HG02571 (cell line): ENCODE results near the gene PDE8A.
"Not testable (repeated sequence)": the region's sequence is repeated elsewhere in the genome, so short reads cannot be mapped to it uniquely, and the experiment has no call there.

Experiments
- ATAC-seq: cut with Tn5 transposase; IDR thresholded peaks from one replicate; pipeline ENCODE4 v1.9.1; 2021; ENCODE audit warnings: mild to moderate bottlenecking, moderate library complexity; ENCODE audit not compliant: unreplicated experiment

Gene PDE8A

DNA sequence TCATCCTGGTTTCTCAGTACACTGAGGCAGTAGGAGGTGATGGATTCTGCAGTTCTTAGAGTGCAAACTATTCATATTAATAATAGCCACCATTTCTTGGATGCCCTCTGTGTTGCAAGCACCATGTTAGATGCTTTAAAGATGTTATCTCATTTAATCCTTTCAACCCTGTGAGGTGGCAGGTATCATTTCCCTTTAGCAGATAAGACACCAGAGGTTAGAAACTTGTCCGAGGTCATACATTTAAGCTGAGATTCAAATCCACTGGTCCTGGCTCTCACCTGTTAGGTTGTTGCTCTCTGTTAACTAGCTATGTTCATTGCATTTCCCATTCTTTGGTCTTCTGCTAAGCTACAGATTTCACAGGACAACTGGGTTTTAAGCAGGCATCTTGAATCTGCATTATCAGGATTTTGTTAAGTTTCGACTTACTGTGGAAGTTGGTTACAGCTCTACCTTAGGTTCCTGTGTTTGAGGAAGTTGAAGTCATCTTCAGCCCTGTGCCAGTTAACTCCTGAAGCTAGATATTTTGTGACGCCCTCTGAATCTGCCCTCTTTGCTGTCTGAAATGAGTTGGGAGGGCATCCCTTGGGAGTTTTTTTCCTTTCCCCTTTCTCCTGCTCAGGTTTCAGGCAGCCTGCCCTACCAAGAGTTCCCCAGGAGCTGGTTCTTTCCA is 6.4 kb downstream of the PDE8A start:
- ATAC-seq, result no peak

DNA sequence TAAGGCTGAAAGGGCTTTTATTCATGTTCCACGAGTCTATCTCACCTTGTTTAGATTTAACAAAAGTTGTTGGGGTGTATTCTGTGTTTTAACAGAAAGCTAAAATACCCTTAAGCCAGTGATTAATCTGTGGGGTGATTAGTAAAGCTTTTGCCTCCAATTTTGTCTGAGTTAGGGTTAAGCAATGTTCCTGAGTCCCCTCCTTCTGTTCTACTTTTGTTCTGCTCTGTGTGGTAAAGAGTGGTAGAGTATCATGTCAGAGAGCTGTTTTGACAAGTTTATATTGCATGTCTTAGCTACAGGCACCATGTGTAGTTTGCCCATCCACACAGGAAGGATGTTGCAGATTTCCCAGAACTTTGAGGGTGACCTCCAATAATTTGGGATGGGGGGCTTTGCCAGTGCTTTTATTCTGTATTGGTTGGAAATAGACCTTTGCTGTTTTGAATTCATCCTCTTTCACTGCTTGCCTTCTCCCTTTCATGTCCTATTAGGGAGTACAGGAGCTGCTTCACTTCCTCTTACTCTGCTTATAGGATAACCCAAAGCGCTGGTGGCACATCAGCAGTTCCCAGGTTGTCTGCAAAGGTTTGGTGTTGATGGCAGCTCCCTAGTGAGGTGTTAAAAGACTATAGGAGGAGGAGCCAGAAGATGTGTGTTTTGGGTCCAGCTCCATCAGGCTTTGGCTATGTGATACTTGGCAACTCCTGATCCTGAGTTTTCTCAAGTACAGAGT is 7.4 kb downstream of the PDE8A start:
- ATAC-seq, result no peak

DNA sequence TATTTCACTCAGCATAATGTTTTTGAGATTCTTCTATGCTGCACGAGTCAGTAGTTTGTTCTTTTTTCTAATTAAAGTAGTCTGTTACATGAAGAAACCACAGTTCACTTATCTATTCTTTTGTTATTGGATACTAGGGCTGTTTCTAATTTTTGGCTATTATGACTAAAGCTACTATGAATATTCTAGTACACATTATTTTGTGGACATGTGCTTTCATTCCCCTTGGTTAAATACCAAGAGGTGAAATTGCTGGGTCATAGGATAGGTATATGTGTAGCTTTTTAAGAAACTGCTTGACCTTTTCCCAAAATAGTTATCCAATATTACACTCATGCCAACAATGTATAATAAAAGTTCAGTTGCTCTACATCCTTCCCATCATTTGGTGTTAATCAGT is 8.9 kb downstream of the PDE8A start:
- no peak for ATAC-seq

DNA sequence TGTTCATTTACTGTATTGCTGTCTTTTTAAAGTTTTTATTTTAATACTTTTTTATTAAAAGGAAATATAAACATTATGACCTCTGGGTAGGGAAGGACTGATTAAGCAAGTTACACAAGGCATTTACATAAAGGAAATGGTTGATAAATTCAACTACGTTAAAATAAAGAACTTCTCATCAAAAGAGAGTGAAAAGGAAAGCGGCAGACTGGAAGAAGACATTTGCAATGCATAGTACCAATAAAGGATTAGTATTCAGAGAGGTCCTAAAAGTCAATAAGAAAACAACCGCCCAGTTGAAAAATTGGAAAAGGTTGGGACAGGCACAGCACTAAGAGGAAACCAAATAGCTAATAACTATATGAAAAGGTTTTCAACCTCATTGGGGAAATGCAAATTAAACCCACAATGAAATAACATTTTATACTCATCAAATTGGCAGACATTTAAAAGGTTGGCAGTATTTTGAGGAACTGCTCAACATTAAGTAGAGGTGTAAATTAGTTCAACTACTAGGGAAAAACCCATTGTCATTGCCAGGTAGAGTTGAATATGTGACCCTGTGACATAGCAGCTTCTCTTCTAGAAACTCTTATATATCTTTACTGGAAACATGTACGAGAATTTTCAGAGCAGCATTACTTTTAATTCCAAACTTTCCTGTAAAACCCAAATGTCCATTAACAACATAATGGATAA is 9.5 kb downstream of the PDE8A start:
- ATAC-seq, result no peak

DNA sequence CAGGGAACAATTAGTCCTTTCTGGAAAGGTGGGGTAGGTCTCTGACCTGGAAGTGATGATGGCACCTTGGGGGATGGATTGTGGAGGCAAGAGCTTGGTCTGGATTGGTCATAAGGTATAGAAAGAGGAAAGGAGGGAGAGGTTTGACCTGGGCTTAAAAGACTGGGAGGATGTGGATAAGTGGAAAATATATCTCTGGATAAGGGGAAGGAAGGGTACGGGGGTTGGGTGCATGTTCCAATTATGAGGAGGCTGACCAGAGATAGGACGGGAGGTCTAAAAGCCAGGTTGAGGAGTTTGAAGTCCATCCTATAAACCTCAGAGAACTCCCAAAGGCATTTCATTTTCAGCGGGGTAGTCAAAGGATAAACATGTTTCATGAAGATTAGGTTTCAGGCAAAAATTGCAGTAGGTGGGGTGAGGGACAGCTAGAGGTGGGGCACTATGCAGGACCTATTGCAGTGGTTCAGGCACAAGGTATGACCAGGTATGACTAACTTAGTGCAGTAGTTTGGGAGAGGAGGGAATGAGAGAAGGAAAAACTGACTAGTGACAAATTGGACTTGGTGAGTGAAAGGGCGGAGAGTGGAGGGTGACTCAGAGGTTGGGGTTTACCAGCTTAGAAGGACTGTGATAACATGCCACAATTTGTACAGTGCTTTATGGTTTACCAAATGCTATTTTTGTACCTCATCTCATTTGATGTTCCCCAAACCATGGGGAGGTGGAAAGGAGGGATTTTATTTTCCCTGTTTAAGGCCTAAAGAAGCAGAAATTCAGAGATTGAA is 10.7 kb downstream of the PDE8A start:
- ATAC-seq, result no peak

DNA sequence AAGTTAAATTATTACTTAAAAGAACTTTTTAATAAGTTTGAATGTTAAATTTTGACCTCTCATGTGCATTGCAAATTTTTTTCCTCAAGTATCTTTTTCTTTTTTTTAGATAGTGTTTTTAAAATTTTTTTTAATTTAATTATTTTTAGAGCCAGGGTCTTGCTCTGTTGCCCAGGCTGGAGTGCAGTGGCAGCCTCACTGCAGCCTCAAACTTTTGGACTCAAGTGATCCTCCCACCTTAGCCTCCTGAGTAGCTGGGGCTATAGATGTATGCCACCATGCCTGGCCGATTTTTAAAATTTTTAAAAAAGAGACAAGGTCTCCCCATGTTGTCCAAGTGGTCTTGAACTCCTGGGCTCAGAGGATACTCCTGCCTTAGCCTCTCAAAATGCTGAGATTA is 14.4 kb downstream of the PDE8A start:
- ATAC-seq, result no peak

DNA sequence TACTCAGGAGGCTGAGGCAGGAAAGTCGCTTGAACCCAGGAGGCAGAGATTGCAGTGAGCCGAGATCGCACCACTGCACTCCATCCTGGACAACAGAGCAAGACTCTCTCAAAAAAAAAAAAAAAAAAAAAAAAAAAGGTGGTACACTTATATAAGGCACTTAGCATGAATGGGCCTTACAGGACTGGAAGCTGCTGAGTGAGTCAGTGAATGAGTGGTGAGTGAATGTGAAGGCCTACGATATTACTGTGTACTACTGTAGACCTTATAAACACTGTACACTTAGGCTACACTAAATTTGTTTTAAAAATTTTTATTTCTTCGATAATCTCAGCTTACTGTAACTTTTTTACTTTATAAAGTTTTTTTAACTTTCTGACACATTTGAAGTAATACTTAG is 15.1 kb downstream of the PDE8A start:
- ATAC-seq, result not testable (repeated sequence)

DNA sequence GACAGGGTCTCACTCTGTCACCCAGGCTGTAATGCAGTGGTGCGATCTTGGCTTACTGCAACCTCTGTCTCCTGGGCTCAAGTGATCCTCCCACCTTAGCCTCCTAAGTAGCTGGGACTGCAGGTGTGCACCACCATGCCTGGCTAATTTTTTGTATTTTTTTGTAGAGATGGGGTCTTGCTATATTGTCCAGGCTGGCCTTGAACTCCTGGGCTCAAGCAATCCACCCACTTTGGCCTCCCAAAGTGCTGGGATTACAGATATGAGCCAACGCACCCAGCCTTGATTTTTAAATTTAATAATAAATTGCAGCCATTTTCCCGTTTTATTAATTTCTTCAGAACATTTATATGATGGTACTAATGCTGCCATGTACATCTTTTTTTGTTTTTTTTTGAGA is 15.6 kb downstream of the PDE8A start:
- not testable (repeated sequence) for ATAC-seq

DNA sequence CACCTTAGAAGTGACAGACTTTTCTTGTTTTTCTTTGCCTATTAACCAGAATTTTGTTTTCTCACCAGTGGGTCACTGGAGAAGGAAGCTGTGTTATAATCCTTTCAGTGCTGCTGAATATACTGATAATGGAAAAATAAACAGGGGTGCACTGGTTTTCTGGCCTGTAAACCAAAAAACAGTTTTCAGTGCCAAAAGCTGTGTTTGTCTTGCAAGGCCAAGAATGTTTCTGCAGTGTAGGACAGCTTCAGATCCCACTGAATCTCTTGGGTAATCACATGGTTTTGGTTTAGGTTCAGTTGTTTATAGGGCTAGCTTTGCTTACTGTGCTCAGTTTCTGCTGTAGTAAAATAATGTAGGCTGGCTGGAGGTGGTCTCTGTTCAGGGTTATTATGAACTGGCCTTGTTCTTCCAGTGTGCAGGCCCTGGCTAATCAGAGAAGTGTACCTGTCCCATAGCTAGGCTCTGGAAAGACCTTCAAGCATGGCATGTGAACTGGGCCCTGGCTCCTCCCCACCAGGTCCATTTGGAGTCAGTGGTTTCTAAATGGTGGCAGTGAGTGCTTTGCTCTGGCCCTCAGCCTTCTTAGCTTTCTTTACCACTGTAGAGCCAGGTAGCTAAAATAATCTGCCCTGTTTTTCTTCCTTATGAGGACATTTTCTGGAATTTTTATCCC is 18.7 kb downstream of the PDE8A start:
- no peak for ATAC-seq

DNA sequence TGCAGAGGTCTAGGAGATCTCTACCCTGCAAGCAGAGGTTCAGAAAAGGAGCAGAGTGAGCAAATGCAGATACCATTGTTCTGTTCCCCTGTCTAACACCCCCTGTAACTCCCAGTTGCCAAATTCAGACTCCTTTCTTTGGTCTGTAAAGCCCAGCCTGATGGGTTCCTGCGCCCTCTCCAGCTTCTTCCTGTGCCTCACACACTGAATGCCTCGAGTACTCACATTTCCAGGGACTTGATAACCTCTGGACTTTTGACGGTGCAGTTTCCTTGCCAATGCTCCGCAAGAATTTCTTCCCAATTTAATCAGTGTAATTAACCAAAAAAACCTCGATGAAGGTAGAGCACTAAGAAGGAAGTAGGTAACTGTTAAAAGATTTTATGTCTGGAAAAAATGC is 19.3 kb downstream of the PDE8A start:
- ATAC-seq, result no peak

DNA sequence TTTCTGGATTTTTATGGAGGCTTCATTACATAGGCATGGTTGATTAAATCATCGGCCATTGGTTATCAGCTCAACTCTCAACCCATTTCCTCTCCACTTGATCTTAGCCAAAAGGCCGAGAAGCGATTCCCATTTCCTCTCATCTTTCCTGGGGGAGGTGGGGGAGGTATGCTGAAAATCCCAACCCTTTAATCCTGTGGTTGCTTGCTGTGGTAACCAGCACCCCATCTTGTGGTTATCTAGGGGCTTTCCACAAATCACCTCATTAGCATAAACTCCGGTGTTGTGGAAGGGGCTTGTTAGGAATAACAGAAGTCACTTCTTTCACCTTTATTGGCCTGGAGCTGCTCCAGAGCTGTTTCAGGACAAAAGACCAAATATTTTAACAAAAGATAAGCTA is 20.9 kb downstream of the PDE8A start:
- no peak for ATAC-seq

DNA sequence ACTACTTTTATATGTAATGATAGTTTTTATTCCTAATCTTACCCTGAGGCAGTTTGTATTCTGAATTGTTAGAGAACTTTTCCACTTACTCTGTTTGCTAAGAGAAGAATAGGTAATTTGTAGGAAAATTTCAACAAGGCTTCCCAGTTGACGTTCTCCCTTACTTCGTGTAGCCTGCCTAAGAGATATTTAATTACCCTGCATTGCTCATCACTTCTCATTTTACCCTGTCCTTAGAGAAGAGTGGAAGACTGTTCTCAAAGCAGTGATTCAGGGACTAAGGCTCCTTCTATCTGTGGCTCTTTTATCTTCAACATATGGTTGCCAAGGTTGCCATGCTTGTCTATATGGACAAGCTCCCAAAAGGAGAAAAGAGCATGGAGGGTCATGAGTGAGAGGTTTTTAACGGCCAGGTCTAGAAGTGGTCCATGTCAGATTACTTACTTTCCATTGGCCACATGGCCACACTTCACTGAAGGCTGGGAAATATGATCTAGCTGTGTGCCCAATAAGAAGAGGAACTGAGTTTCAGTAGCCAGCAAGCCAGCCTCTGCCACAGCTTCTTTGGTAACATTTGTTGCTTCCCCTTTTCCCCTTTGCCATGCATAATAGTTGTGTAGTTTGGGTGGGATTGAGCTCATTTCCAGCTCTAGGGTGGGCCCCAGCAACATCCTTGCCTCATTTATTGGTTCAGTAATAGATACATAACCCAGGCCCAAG is 22.1 kb downstream of the PDE8A start:
- ATAC-seq, result no peak

DNA sequence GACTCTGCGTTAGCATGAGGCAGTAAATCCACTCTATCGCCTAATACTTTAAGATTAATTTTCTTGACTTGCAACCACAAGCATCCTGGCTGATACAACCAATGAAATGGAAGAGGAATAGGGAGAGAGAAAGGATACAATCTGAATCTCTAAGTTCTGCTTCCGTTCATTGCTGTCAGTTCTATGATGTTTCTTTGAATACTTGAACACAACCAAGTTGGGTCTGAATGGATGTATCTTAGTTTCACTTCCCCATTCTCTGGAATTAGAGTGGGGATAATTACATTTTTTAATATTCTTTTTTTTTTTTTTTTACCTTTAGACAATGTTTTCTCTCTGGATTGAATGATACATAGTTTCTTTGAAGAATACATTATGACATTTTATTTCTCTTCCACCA is 22.9 kb downstream of the PDE8A start:
- ATAC-seq, result no peak

DNA sequence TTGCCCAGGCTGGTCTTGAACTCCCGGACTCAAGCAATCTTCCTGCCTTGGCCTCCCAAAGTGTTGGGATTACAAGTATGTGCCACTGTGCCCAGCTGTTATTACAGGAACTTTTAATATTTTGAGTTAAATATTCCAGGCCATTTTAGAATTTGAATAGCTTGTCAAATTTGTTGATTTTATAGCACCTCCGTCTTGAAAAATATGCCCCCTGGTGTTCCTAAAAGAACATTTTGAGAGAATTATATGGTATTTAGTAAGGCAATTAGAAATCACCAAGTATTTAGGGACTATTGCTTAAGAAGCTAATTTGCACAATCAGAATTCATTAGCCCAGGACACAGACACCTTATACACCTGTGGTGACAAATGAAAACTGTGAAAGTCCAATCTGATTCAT is 23.7 kb downstream of the PDE8A start:
- no peak for ATAC-seq

DNA sequence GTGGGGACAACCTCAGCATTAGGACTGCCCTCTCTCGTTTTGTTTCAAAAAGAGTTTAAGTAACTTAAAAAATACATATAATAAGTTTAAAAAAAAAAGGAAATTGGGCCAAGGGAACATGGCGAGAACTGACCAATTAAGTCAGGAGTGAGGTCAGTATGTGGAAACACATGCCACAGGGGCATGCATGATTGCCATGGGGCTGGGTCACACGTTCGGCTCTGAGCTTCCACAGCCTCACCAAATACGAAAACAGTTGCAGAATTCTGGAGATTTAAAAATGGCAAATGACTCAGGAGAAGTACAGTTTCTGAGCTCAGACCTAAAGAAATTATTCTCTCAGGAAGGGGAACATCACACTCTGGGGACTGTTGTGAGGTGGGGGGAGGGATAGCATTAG is 24.1 kb downstream of the PDE8A start:
- no peak for ATAC-seq

DNA sequence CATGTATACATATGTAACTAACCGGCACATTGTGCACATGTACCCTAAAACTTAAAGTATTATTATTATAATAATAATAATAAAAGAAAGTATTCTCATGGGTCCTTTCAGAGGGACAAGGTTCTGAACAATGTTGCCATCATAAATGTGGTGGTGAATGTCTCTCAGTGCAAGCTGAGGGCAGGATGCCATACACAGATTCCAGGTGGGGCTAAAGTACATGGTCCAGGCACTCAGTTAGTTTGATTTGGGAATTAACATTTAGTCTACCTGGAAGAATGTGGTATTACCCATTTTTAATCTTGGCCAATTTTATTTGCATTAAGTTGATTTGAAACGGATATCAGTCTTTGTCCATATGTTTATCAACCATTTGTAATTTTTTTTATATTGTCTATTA is 24.5 kb downstream of the PDE8A start:
- ATAC-seq, result no peak

DNA sequence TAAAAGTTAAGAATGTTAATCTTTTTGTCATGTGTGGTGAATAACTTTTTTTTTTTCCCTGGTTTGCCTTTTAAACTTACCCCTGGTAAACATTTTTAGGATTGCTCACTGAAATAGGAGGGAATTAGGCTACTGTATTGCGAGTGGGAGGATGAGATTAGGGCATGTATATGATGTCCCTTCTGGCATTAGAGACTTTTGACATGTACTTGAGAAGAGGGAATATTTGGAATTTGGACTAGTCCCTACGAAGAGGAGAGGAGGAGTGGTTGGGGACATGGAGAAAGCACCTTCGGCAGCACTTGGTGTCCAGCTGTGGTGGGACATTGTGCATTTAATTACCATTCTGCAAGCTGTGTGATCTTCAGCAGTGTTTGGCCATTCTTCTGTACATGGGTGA is 25.0 kb downstream of the PDE8A start:
- ATAC-seq, result no peak

DNA sequence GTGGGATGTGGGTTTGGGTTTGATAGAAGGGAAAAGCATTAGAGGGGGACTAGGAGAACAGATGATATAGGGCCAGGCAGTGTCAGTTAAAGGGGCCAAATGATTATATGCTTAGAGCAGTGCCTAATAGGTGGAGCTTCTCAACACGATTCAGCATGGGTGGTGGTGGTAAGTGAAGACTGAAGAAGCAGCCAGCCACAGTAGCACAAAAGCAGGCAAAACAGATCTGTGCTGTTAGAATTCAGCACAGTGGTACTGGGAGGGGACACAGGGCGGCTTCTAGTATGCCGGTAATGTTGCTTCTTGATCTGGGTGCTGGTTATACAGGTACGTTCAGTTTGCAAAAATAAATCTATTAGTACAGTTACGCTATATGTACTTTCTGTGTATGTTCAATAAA is 25.5 kb downstream of the PDE8A start:
- no peak for ATAC-seq

DNA sequence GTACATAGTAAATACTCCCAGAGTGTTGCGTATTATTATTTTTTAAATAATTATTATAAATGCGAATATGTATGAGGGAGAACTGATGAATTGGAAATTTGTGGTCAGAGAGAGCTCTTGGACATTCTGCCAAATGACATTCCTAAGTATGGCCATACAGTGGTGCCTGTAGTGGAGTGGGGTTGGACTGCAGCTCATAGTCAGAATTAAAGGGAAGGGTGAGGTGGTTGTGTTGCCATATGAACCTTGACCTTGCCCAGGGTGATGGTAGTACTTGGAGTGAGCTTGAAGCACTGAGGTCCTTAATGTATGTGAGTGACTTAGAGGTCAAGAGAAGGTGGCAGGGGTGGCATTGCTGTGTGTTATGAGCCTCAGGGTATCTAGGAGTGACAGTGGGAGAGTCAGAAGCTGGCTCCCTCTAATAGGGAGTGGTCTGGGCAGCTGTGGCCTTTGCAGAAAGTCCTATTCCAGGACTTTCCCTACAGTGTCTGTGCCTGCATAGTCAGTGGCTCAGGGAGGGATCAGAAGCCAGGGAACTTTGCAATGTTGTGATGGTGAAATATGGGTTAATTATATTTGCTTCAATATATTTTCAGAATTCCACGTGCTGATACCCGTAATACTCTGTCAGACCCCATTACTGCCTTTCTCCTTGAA is 26.2 kb downstream of the PDE8A start:
- no peak for ATAC-seq
